Mucosa of descending colon (tissue), 3 donors: ENCODE measurements around the gene ARMH3. TPM values are rescaled to one million over a fixed set of nuclear protein-coding genes. Genes with fewer than 3 reads are reported as not detected.

Experiments used
- ATAC-seq: fragments of 200-7000 bp; cut with Tn5 transposase; one replicate; pipeline ENCODE4 v1.9.1; 2020; ENCODE audit warnings: mild to moderate bottlenecking, moderate library complexity
- DNase-seq, 3 donors: peaks; one replicate each; pipeline ENCODE4 v3.0.0-alpha.2; 2020
- H3K36me3 ChIP-seq: fragments of 200-600 bp; one replicate; pipeline ENCODE4 v1.8.0; 2021; ENCODE audit warnings: low read depth, mild to moderate bottlenecking
- H3K4me1 ChIP-seq: fragments of 200-600 bp; one replicate; pipeline ENCODE4 v1.8.0; 2021; ENCODE audit warnings: low read depth, mild to moderate bottlenecking
- H3K4me3 ChIP-seq: fragments of 200-600 bp; one replicate; pipeline ENCODE4 v1.8.0; 2021; ENCODE audit warnings: mild to moderate bottlenecking
- H3K9me3 ChIP-seq: fragments of 200-600 bp; one replicate; pipeline ENCODE4 v1.8.0; 2021; ENCODE audit warnings: mild to moderate bottlenecking
- CTCF ChIP-seq: fragments of 200-600 bp; IDR thresholded peaks from one replicate; pipeline ENCODE4 v1.8.0; 2022; ENCODE audit warnings: antibody characterized with exemption, mild to moderate bottlenecking
- intact Hi-C, 2 donors: fragments of 100-400 bp; cut with DNase I in 1 of 2; cut with micrococcal nuclease in 1 of 2; formaldehyde crosslinking; loops; one replicate each; pipeline versions ENCODE4 v1.11.0 to v1.11.1; 2022; cut with DNase I, micrococcal nuclease
- total RNA-seq, 3 donors: library from RNA; stranded (reverse); fragmentation: NEBNext Ultra II Directional in 2 of 3; extraction: Animal tissue kit (Norgen Biotek cat#: 25700) in 2 of 3; gene quantifications; one replicate each; pipeline versions ENCODE4 v1.2.1 to v1.2.4, GENCODE V29; 2021 to 2023
- donor health status: DM: no; HTN: no; CAD: no; lungs with moderate emphysema.
- donor health status: DM: no; HTN: no; CAD: no.
- donor health status: DM: no; HTN: yes; CAD: no.

The ARMH3 gene
- total RNA-seq, 3 donors from 2014 or later: 25.8 to 45.6 (median 28.1) TPM

GRCh38 chr10:102086196-102086595 lies 30.2 kb upstream of the ARMH3 start:
- ATAC-seq (no peak), DNase-seq (no peak)
- H3K4me1 ChIP-seq: no peaks in the 10 kb centered on the region
- H3K4me3 ChIP-seq: no peak overlapping the region
- H3K9me3 ChIP-seq: no peaks in the 10 kb centered on the region
- no peaks in the 10 kb centered on the region for H3K36me3 ChIP-seq
- intact Hi-C loops: no loop called here
- TF ChIP-seq CTCF: no peak

GRCh38 chr10:102085336-102085735 lies 29.4 kb upstream of the ARMH3 start:
- Histone ChIP-seq H3K36me3 (no peaks in the 10 kb centered on the region), H3K9me3 (no peaks in the 10 kb centered on the region), H3K4me3 (no peak overlapping the region), H3K4me1 (no peaks in the 10 kb centered on the region)
- intact Hi-C loops: no loop called here
- no peak for ATAC-seq
- no peak for TF ChIP-seq CTCF
- no peak for DNase-seq

GRCh38 chr10:102083541-102083940 lies 27.6 kb upstream of the ARMH3 start:
- intact Hi-C loops: no loop called here
- Histone ChIP-seq H3K4me3 (no peak overlapping the region), H3K9me3 (no peaks in the 10 kb centered on the region), H3K36me3 (no peaks in the 10 kb centered on the region), H3K4me1 (no peaks in the 10 kb centered on the region)
- TF ChIP-seq CTCF: no peak
- DNase-seq: no peak
- no peak for ATAC-seq

GRCh38 chr10:102072673-102073527 lies 16.9 kb upstream of the ARMH3 start:
- Histone ChIP-seq H3K36me3 (no peaks in the 10 kb centered on the region), H3K9me3 (no peaks in the 10 kb centered on the region), H3K4me3 (no peak overlapping the region), H3K4me1 (peaks cover 4% of the 10 kb centered on the region)
- ATAC-seq (peak; percentile 95), DNase-seq (peak in 2 of 3 donors; percentile 81 to 95)
- peak; percentile 83 for TF ChIP-seq CTCF
- intact Hi-C loops: no loop called here

- ATAC-seq (no peak), DNase-seq (no peak)
- no peaks in the 10 kb centered on the region for H3K36me3 ChIP-seq
- no peak overlapping the region for H3K4me3 ChIP-seq
- no peak for TF ChIP-seq CTCF
- no peaks in the 10 kb centered on the region for H3K9me3 ChIP-seq
- intact Hi-C loops: no loop called here
- H3K4me1 ChIP-seq: peaks cover 27% of the 10 kb centered on the region
Measured at GRCh38 chr10:102069071-102069470, 13.1 kb upstream of the ARMH3 start.
